SHP77 (cell line): ENCODE measurements around the gene SYT7.
"Not testable (repeated sequence)": the region's sequence is repeated elsewhere in the genome, so short reads cannot be mapped to it uniquely, and the experiment has no call there.

ENCODE experiments used
- DNase-seq, 2 experiments: peaks; one replicate each; lab custom pipeline; 2025; lab: John Stamatoyannopoulos, UW

Gene SYT7

GRCh38 chr11:61497473-61497872 lies 83.4 kb downstream of the SYT7 start:
- no peak for DNase-seq

- DNase-seq = no peak
Observed at GRCh38 chr11:61496602-61497400, 84.1 kb downstream of the SYT7 start.

DNA sequence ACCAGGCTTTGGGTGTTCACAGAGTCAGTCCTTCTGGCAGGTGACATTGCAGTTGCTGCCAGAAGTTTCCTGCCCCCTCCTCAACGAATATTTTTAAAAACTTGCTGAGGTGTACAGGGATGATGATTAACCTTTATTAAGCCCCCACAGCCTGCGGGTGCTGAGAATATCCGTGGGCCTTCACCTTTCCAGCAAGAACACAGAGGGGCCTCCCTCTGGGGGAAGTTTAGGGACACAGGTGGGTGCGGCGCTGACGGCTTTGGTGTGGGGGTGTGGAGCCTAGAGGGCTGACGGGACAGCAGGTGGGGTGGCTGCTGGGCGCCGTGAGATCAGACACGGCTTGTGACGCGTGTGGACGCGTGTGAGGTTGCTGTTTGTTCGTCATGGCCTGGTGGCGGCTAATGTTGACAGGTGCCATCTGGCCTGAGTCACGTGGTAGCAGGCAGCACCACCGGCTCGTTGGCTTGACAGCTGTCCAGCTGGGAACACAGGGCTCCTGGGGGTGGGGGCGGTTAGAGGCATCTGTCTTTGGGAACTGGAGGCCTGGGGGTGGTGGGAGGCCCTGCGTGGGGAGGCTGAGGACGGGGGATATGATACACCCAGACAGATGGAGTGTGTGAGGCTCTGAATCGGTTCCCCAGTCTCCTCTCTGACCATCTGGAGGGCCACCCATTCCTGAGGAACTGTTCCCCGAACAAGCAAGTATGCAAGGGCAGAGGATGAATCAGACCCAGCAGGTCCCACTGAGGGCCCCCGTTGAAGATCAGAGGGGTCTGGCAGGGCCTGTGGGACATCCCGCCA lies 84.9 kb downstream of the SYT7 start:
- peak; percentile 82 to 95 for DNase-seq

- DNase-seq = peak; percentile 48 to 54
Observed at GRCh38 chr11:61494381-61494961, 86.4 kb downstream of the SYT7 start.

DNA sequence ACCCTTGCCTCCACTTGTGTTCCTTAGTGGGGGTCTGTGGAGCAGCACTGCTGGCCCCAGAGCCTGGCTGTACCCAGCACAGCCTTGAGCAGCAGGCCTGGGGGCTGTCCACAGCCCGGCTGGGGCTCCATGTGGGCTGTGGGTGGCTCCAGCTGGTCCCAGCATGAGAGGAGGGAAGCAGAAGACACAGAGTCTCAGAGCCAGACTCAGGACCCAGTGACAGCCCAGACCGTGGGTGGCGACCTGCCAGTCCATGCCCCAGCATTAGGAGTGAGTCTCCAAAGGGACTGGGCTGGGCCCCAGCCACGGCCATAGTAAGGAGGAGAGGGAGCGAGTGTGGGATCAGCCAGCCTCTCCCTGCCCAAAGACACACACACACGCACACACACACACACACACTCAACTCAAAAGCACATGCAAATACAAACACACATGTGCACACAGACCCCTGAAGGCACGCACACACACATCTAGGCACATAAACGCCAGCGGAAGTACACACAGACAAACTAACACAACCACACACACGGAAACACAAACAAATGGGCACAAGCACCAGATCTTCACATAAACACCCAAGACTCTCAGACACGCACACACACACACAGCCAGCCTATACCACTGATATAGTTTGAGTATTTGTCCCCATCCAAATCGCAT lies 89.0 kb downstream of the SYT7 start:
- DNase-seq = no peak

DNA sequence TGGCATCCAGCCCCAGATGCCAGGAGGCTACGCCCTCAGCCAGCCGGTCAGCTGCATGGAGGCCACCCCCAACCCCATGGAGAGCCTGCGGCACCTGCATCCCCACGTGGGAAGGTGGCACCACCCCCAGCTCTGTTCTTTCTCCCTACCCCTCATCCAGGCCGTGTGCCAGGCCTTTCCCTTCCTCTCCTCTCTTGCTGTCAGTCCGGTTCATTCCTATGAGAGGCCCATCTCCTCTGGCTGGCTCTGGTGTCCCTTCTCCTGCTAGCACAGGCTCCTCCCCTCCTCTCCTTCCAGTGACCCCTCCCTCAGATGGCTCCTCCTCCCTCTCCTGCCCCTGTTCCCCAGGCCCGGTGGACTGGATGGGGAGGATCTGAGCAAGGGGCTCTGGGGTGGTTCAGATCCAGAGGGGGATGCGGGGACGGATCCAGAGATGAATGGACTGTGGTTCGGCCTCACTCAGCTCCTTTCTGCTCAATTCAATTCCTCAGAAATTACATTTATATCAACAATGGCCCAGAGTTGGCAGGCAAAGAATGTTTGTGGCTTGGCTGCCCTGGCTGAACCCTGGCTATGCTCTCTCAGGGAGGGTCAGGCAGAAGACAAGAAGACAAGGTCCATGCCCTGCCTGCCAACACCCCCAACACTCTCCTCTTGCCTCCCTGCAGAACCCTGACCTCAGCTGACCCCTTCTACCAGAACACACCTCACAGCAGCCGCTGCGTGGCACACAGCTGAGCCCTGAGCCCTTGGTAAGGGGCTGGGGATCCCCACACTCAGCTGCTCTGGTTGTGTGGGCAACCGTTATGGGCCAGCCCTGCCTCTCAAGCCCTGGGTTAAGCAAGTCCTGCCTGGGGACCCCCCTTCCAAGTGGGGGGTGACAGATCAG lies 90.8 kb downstream of the SYT7 start:
- DNase-seq = peak; percentile 61 to 62

DNA sequence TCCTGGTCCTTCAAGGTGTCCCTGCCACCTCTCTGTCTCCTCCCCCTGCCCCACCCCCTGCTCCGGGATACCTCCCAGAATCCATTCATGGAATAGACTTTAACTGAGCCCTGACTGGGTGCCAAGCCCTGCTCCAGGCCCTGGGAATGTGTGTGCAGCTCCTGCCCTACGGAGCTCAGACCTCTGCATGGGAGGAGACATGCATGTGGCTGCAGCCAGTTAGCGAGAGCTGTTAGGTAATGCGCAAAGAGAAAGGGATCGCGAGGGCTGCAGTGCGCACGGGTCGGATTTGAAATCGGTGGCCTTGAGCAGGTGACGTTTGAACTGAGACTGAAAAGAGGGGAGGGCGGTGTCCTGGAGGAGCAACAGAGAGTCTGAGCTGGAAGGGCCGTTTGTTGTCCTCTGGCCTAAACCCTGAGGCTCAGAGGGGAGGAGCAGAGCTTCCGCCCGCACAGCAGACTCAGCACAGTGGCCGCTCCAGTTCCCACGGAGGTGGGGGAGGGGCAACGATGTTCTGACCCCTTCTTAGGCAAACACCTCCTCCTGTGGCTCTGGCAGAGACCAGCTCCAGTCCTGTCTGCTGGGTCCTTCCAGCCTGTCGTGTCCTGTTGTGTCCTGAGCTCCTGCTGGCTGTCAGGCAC lies 92.1 kb downstream of the SYT7 start:
- DNase-seq = peak; percentile 71 to 84

DNA sequence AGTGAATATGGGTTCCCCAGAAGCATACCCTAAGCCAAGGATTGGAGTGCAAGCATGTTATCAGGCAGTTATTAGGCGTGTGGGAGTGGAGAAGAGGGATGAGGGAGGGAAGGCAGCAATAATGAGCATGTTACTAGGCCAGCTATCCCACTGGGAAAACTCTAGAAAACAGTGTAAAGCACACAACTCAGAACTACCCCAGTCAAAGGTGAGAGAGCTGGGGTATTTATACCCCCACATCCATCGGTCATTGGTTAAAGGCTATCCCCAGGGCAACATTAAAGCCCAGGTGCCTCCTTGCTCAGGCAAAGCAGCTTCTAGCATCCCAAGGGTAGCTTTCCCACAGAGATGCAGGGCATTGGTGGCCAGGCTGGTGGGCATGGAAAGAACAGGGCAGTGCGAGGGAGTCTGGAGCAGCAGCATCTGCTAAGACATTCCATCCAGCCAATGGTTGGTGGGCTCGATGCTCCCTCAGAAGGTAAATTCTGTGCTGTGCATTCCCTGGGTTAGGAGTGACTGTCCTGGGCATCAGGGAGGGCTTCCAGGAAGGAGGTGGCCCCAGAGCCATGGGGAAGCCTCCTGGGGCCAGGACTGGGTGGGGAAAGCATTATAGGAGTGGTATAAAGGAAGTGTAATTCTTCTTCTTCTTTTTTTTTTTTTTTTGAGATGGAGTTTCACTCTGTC lies 93.4 kb downstream of the SYT7 start:
- DNase-seq = no peak

DNA sequence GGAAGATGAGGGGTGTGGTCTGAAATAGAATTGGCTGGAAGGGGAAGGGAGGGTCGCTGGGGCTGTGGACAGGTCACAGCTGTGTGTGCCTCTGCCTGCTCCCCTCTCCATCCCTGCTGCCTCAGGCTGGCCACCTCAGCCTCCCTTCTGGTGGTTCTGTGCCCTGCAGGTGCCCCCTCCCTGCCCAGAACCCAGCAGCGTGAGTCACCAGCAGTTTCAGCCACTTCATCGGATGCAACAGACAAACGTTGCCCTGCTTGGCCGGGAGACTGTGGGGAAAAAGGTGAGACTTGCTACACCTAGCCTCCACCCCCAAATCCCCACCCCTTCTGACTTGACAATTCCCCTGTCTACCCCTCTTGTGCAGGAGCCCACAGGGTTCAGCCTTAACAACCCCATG lies 94.1 kb downstream of the SYT7 start:
- no peak for DNase-seq

DNA sequence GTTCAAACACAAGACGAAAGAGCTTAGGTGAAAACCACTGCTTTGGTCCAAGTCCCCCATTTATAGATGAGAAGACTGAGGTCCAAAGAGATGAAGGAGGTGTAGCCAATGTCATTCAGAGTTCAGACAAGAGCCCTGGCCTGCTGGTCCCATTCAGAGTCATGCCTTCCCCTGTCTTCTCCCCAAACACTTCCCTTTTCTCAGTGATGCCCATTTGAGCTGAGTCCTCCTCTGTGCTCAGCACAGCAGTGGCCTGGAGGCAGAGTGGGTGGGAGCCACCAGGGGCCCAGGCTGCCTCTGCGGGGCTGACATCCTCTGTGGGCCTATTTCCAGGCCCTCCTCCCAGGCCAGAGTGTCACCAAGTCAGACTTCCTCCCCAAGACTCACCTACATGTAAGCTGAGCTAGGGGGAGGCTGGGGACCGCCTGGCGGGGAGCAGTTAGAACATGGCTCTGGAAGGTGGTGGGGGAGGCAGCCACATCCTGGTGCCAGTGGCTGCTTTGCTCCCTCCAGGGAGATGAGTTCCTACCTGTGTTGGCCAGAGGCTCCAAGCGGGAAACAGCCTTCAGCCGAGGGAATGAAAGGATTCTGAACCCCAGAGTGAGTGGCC lies 94.8 kb downstream of the SYT7 start:
- DNase-seq = no peak

DNA sequence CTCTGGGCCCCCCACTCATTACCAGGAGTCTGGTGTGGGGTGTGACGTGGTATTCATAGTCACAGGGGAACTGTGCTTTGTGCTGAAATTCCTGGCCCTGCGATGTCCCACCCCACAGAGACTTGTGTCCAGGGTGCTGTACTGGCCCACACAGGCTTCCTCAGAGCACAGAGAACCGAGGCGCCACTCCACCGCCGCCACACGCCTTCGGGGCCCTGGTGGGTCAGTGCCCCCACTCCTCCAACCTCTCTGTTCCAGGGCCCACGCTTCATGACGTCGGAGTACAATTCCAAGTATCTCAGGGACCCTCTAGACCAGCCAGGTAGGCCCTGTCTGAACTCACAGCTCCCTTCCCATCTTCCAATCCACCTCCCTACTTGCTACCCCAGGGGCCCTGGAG lies 95.8 kb downstream of the SYT7 start:
- DNase-seq = no peak

GRCh38 chr11:61484541-61484940 lies 96.3 kb downstream of the SYT7 start:
- no peak for DNase-seq

- peak; percentile 12 to 42 for DNase-seq
Observed at GRCh38 chr11:61482513-61482912, 98.4 kb downstream of the SYT7 start.

GRCh38 chr11:61481806-61482205 lies 99.1 kb downstream of the SYT7 start:
- DNase-seq = no peak

DNA sequence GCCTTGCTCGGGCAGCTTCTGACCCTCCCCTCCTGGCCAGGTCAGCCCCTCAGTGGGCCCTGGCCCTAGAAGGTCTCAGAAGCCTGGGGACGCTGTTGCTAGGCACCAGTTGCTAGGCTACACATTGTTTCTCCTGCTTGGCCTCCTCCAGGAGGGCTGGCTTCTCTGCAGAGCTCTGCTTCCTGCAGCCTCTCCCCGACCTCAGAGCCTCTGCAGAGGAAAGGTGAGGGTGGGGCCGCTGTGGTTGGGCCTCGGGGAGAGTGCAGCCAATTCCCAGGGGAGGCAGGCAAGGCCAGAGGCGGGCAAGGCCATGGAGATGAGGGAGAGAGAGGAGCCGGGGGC lies 99.9 kb downstream of the SYT7 start:
- DNase-seq = peak; percentile 52 to 67

DNA sequence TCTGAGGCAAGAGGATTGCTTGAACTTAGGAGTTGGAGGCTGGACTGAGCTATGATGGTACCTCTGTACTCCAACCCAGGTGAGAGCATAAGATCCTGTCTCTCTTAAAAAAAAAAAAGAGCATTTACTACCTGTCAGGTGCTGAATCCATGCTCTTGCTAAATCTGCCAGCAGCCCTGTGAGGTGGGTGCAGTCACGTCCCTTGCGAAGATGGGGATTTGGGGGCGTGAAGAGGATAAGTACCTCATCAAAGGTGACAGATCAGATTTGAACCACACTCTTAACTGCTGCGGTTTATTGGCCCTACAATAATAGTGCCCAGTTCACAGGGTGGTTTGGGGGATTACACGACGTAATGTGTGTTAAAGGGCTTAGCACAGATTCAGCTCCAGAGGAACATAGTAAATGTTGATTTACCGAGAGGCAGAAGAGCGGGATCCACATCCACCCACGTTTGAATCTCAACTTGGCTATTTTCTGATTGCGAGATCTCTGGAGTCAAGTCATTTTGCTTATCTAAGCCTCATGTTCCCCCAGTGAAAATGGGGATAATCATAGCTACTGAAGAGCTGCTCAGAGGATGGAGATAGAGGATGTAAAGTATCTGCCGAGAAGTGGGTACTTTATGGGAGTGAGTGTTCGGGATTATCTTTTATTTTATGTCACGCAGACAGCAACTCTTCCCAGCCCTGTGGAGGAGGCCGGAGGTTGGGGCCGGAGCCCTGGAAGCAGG lies 100.4 kb downstream of the SYT7 start:
- DNase-seq = no peak

DNA sequence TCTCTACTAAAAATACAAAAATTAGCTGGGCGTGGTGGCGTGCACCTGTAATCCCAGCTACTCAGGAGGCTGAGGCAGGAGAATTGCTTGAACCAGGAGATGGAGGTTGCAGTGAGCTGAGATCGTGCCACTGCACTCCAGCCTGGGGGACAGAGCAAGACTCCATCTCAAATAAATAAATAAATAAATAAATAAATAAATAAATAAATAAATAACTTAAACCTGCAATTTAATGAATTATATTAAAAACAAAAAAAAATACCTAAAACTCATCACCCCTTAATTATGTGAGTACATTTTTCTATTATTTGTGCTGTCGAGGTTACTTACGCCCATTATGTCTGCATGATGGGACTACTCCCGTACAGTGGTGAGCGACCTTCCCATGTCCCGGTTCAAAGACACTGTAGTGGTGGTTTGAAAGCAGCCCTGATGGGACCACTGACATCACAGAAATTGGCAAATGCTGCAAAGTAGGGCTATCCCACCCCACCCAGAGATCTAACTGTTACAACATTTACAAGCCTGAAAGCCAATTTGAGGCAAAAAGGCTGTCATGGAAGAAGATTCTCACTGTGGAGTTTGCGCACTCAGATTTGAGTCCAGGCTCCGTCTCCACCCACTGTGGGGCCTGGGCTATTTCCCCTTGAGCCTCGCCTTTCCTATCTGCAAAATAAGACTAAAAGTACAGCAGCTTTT lies 101.4 kb downstream of the SYT7 start:
- not testable (repeated sequence) for DNase-seq

GRCh38 chr11:61477727-61478148 lies 103.1 kb downstream of the SYT7 start:
- no peak for DNase-seq

DNA sequence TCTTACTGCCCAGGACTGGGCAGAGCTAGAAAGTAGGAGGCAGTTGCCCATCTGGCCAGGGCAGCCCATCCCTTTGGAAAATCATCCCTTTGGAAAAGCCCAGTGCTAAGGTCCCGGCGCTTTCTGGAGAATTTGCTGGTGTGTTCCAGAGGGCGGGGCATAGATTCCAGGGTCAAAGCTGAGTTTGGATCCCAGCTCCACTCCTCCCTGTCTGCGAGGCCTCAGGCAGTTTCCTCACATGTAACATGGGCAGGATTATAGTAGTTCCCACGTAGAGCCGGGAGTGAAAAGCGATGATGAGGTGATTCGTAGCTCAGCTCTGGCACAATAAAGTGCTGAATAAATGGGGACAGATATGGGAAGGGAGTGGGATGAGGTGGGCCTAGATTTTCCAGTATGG lies 103.8 kb downstream of the SYT7 start:
- DNase-seq = no peak
